HCT116 (cell line): ENCODE results near the gene NIN. TPM values are rescaled to one million over a fixed set of nuclear protein-coding genes. Genes with fewer than 3 reads are reported as not detected.

Source experiments
- ATAC-seq: fragments of 200-7000 bp; cut with Tn5 transposase; 2 replicates; pipeline ENCODE4 v1.9.1; 2020; ENCODE audit warnings: mild to moderate bottlenecking, moderate library complexity
- BruUV-seq: library from RNA; stranded (reverse); fragments of 400-500 nt; replicated peaks from 2 replicates; lab custom pipeline; 2021; lab: Mats Ljungman, UMichigan
- CTCF ChIA-PET: fragments of 300-600 bp; sonication (Branson Sonifier 250); formaldehyde crosslinking; loops from one replicate; lab custom pipeline; 2021; ENCODE audit warnings: antibody characterized with exemption; lab: Charles Lee
- POLR2A ChIA-PET: fragments of 300-600, 350-600 bp; sonication (Branson Sonifier 250); formaldehyde crosslinking; loops from one replicate; lab custom pipeline; 2021; ENCODE audit warnings: antibody characterized with exemption; lab: Charles Lee
- RAD21 ChIA-PET, 2 experiments: fragments of 300-600 bp; sonication (Branson Sonifier 250); formaldehyde crosslinking; loops; one replicate each; lab custom pipeline; 2023; ENCODE audit warnings: low total read pairs in 2 of 2; ENCODE audit not compliant: uncharacterized antibody in 2 of 2, unreplicated experiment in 2 of 2, low non-redundant PET in 1 of 2; lab: Charles Lee
- DNase-seq: peaks from one replicate; pipeline ENCODE4 v3.0.0-alpha.2; 2010; ENCODE audit warnings: low read depth, low spot score
- H2AFZ ChIP-seq: fragments of 200-600 bp; shearing (Covaris generic), sonication (generic); 2 replicates; pipeline ENCODE4 v1.6.1; 2017; ENCODE audit warnings: low read depth, mixed run types, mixed read lengths, antibody characterized with exemption, low read length; ENCODE audit not compliant: poor library complexity, severe bottlenecking
- H3K27ac ChIP-seq: 2 replicates; pipeline ENCODE4 v1.5.1; 2012; ENCODE audit warnings: low read depth, low read length
- H3K27me3 ChIP-seq: fragments of 200-600 bp; sonication (generic); 2 replicates; pipeline ENCODE4 v1.6.1; 2016; ENCODE audit warnings: mixed run types, low read length, mixed read lengths; ENCODE audit not compliant: insufficient read depth
- H3K36me3 ChIP-seq, 2 experiments: fragments of 200-500 bp in 1 of 2; fragments of 200-600 bp in 1 of 2; sonication (Bioruptor generic) in 1 of 2; sonication (generic) in 1 of 2; 2 replicates each; pipeline versions ENCODE4 v1.5.1 to v1.6.1; 2014 to 2016; ENCODE audit warnings: low read length in 2 of 2, inconsistent platforms in 1 of 2, mixed read lengths in 1 of 2, mixed run types in 1 of 2; ENCODE audit not compliant: insufficient read depth in 2 of 2, control insufficient read depth in 1 of 2
- H3K4me1 ChIP-seq, 2 experiments: fragments of 200-600 bp in 1 of 2; sonication (generic) in 1 of 2; 2 replicates each; pipeline versions ENCODE4 v1.5.1 to v1.6.1; 2012 to 2017; ENCODE audit warnings: low read length in 2 of 2, inconsistent platforms in 1 of 2, mild to moderate bottlenecking in 1 of 2, mixed read lengths in 1 of 2, mixed run types in 1 of 2, moderate library complexity in 1 of 2; ENCODE audit not compliant: insufficient read depth in 2 of 2, control insufficient read depth in 1 of 2
- H3K4me2 ChIP-seq: fragments of 200-600 bp; sonication (generic); 2 replicates; pipeline ENCODE4 v1.6.1; 2017; ENCODE audit warnings: mixed run types, low read length, mixed read lengths
- H3K4me3 ChIP-seq, 2 experiments: fragments of 200-600 bp in 1 of 2; sonication (generic) in 1 of 2; replicated peaks in 1 of 2; 2 replicates each; pipeline ENCODE4 v1.5.1; 2011 to 2016; ENCODE audit warnings: low read length in 2 of 2, control low read depth in 1 of 2, low read depth in 1 of 2, mild to moderate bottlenecking in 1 of 2, mixed read lengths in 1 of 2, mixed run types in 1 of 2
- H3K79me2 ChIP-seq: fragments of 200-600 bp; sonication (generic); 2 replicates; pipeline ENCODE4 v1.6.1; 2017; ENCODE audit warnings: mild to moderate bottlenecking, mixed run types, low read length, moderate library complexity, mixed read lengths; ENCODE audit not compliant: insufficient read depth
- H3K9ac ChIP-seq: fragments of 200-600 bp; sonication (generic); 2 replicates; pipeline ENCODE4 v1.6.1; 2016; ENCODE audit warnings: low read length, mixed read lengths
- H3K9me2 ChIP-seq: fragments of 200-600 bp; sonication (generic), shearing (Covaris generic); 2 replicates; pipeline ENCODE4 v1.6.1; 2017; ENCODE audit warnings: mixed run types, mild to moderate bottlenecking, moderate library complexity; ENCODE audit not compliant: insufficient read depth
- H3K9me3 ChIP-seq, 2 experiments: fragments of 200-500 bp in 1 of 2; fragments of 200-600 bp in 1 of 2; sonication (Bioruptor generic) in 1 of 2; sonication (generic) in 1 of 2; 2 replicates each; pipeline ENCODE4 v1.6.1; 2014 to 2017; ENCODE audit warnings: low read length in 2 of 2, mixed read lengths in 2 of 2, inconsistent platforms in 1 of 2, low read depth in 1 of 2, mild to moderate bottlenecking in 1 of 2, mixed run types in 1 of 2, moderate library complexity in 1 of 2; ENCODE audit not compliant: control insufficient read depth in 1 of 2, insufficient read depth in 1 of 2
- H4K20me1 ChIP-seq: fragments of 200-600 bp; sonication (generic), shearing (Covaris generic); 2 replicates; pipeline ENCODE4 v1.6.1; 2017; ENCODE audit warnings: mixed run types, mild to moderate bottlenecking, moderate library complexity; ENCODE audit not compliant: insufficient read depth
- ATF3 ChIP-seq: IDR thresholded peaks from 2 replicates; pipeline ENCODE4 v1.6.1; 2012
- CBX3 ChIP-seq: IDR thresholded peaks from 2 replicates; pipeline ENCODE4 v1.6.1; 2012; ENCODE audit warnings: low read depth
- EGR1 ChIP-seq: IDR thresholded peaks from 2 replicates; pipeline ENCODE4 v1.6.1; 2012; ENCODE audit warnings: low read depth
- EZH2 ChIP-seq: fragments of 200-600 bp; sonication (generic); IDR thresholded peaks from 2 replicates; pipeline ENCODE4 v1.6.1; 2017; ENCODE audit warnings: antibody characterized with exemption, mixed run types
- EZH2phosphoT487 ChIP-seq: fragments of 200-600 bp; IDR thresholded peaks from 2 replicates; pipeline ENCODE4 v1.6.1; 2018; ENCODE audit warnings: antibody characterized with exemption, borderline replicate concordance
- JUND ChIP-seq: IDR thresholded peaks from 2 replicates; pipeline ENCODE4 v1.6.1; 2012
- MAX ChIP-seq: IDR thresholded peaks from 2 replicates; pipeline ENCODE4 v1.6.1; 2012
- POLR2A ChIP-seq: IDR thresholded peaks from 2 replicates; pipeline ENCODE4 v1.7.0; 2011; ENCODE audit warnings: borderline replicate concordance; ENCODE audit not compliant: insufficient read depth, insufficient read length; ENCODE audit errors: extremely low read depth
- POLR2AphosphoS5 ChIP-seq: IDR thresholded peaks from 2 replicates; pipeline ENCODE4 v1.6.1; 2011; ENCODE audit warnings: mild to moderate bottlenecking, low read depth, low read length, moderate library complexity
- RAD21 ChIP-seq: IDR thresholded peaks from 2 replicates; pipeline ENCODE4 v1.6.1; 2012; ENCODE audit warnings: low read depth, mild to moderate bottlenecking
- SIN3A ChIP-seq: IDR thresholded peaks from 2 replicates; pipeline ENCODE4 v1.6.1; 2012; ENCODE audit warnings: low read depth
- SP1 ChIP-seq: IDR thresholded peaks from 2 replicates; pipeline ENCODE4 v1.6.1; 2012; ENCODE audit warnings: low read depth
- SRF ChIP-seq: IDR thresholded peaks from 2 replicates; pipeline ENCODE4 v1.6.1; 2012; ENCODE audit warnings: low read depth
- YY1 ChIP-seq: IDR thresholded peaks from 2 replicates; pipeline ENCODE4 v1.6.1; 2011; ENCODE audit warnings: low read length, low read depth, moderate library complexity, mild to moderate bottlenecking; ENCODE audit not compliant: insufficient replicate concordance; ENCODE audit errors: extremely low read depth
- intact Hi-C: fragments of 100-400 bp; cut with micrococcal nuclease; formaldehyde crosslinking; loops from 2 replicates; pipeline ENCODE4 v1.10.0; 2022
- total RNA-seq: library from RNA; stranded (reverse); gene quantifications from one replicate; pipeline ENCODE4 v1.2.1, GENCODE V29; 2021; ENCODE audit not compliant: unreplicated experiment

NIN gene
- total RNA-seq, 1 experiment from 2014 or later: 39.6 TPM

DNA sequence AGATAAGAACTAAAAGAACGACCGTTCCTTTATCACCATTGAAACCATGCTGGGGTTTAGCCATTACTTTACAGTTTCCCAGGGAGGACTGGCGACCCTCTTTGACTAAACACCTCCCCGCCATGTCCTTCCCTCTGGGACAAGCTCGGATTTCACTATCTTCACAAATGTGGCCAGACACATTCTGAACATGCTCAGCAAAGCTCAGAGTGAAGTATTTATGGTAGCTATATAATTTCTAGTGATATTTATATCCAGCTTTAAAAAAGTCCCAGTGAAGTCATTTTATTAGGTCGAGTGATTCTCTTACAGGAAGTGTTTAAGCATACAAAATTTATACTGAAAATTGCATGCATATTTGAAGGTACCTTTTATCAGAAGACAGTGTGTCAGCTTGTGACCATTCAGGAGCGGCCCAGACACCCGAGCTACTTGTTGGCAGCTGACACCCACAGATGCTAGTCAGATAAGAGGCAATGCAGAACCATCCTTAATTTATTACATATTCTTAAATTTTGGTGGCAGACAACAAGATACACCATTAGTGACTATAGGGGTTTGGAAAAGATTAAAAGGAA, 36.8 kb downstream of the NIN start:
- intact Hi-C loops: no loop called here
- RAD21 ChIA-PET: no interaction called here
- TF ChIP-seq MAX (no peak), SP1 (no peak), POLR2A (no peak), RAD21 (no peak), SIN3A (no peak), EZH2phosphoT487 (no peak), EGR1 (no peak), POLR2AphosphoS5 (no peak), SRF (no peak), JUND (no peak), ATF3 (no peak), CBX3 (no peak), EZH2 (no peak), YY1 (no peak)
- 0 out of 2 replicates have a peak, but pooled peaks cover 6% of the 10 kb centered on the region for H3K79me2 ChIP-seq
- H2AFZ ChIP-seq: no peak overlapping the region
- CTCF ChIA-PET: interaction anchor here (1.0 to 1.4 kb wide), 2 partner anchors 21 to 66 kb away, joined by 3 to 4 read pairs; no protein-coding TSS in a partner anchor
- ATAC-seq: no peak
- H3K27me3 ChIP-seq: no peaks in the 10 kb centered on the region
- H3K4me3 ChIP-seq: no peak overlapping the region
- BruUV-seq: no TSS peak
- H3K9me3 ChIP-seq: no peaks in the 10 kb centered on the region
- no peak overlapping the region for H3K4me2 ChIP-seq
- H3K9ac ChIP-seq: no peak overlapping the region
- no peaks in the 10 kb centered on the region for H4K20me1 ChIP-seq
- DNase-seq: no peak
- H3K27ac ChIP-seq: no peak overlapping the region
- POLR2A ChIA-PET: no interaction called here
- H3K4me1 ChIP-seq: no peaks in the 10 kb centered on the region
- peaks cover 3 to 5% of the 10 kb centered on the region in 2 experiments; a peak in 3 of 4 replicates for H3K36me3 ChIP-seq
- H3K9me2 ChIP-seq: no peaks in the 10 kb centered on the region
